ENCODE measurements around the gene PCNX2. TPM values are rescaled to one million over a fixed set of nuclear protein-coding genes. Genes with fewer than 3 reads are reported as not detected.
A peak's percentile ranks its signal among the peaks of the same experiment; 100 is the strongest.

The PCNX2 gene
- total RNA-seq, 2 donors from 2014 or later, result 64.1 to 70.1 TPM

DNA sequence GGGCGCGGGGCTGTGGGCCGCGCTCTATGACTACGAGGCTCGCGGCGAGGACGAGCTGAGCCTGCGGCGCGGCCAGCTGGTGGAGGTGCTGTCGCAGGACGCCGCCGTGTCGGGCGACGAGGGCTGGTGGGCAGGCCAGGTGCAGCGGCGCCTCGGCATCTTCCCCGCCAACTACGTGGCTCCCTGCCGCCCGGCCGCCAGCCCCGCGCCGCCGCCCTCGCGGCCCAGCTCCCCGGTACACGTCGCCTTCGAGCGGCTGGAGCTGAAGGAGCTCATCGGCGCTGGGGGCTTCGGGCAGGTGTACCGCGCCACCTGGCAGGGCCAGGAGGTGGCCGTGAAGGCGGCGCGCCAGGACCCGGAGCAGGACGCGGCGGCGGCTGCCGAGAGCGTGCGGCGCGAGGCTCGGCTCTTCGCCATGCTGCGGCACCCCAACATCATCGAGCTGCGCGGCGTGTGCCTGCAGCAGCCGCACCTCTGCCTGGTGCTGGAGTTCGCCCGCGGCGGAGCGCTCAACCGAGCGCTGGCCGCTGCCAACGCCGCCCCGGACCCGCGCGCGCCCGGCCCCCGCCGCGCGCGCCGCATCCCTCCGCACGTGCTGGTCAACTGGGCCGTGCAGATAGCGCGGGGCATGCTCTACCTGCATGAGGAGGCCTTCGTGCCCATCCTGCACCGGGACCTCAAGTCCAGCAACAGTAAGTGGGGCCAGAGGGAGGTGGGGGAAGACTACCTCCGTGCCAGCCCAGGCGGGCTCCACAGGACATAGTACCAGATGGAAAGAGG, 32.8 kb upstream of the PCNX2 start:
- peak; percentile 16 to 23 (median 19) for DNase-seq
- ATAC-seq, result peak; percentile 22
- no peaks in the 10 kb centered on the region for H3K36me3 Mint-ChIP-seq (ENCODE audit: low read depth)
- no peak overlapping the region for H3K27ac Mint-ChIP-seq
- H3K4me3 Mint-ChIP-seq, result peak overlapping the region; percentile 74
- H3K4me1 Mint-ChIP-seq, result peaks cover 8% of the 10 kb centered on the region
- no peaks in the 10 kb centered on the region for H3K27me3 Mint-ChIP-seq
- H3K9me3 ChIP-seq (ENCODE audit: control insufficient read depth, low read length, poor library complexity, severe bottlenecking), result no peaks in the 10 kb centered on the region

DNA sequence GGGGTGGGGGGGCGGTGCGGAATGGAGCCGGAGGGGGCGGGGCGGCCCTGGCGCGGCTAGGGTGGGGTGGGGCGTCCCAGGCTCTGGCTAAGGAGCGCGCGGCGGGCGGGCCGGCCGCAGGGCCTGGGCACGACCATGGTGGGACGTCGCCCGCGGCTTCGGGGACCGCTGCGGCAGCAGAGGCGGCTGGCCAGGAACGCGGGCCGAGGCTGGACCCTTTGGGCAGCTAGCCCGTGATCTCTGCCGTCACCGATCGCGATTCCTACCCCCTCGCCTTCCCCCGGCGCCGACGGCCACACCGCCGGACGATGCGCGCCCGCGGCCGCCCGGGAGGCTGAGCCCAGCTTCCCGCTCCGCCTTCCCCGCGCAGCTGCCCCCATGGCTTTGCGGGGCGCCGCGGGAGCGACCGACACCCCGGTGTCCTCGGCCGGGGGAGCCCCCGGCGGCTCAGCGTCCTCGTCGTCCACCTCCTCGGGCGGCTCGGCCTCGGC, 32.2 kb upstream of the PCNX2 start, which contains the start of gene MAP3K21:
Gene MAP3K21, plus strand, starts transcription at position 74 of the 491 bp plus-strand sequence. Its CDS starts 305 bp downstream, at position 379.
- DNase-seq (no peak), ATAC-seq (no peak)
- Mint-ChIP-seq H3K36me3 (ENCODE audit: low read depth) (peaks cover 2% of the 10 kb centered on the region), H3K27me3 (no peaks in the 10 kb centered on the region), H3K27ac (no peak within 1 kb of the TSS), H3K4me3 (peak within 1 kb of the TSS; percentile 90), H3K4me1 (peaks cover 8% of the 10 kb centered on the region)
- H3K9me3 ChIP-seq (ENCODE audit: control insufficient read depth, low read length, poor library complexity, severe bottlenecking), result no peaks in the 10 kb centered on the region

DNA sequence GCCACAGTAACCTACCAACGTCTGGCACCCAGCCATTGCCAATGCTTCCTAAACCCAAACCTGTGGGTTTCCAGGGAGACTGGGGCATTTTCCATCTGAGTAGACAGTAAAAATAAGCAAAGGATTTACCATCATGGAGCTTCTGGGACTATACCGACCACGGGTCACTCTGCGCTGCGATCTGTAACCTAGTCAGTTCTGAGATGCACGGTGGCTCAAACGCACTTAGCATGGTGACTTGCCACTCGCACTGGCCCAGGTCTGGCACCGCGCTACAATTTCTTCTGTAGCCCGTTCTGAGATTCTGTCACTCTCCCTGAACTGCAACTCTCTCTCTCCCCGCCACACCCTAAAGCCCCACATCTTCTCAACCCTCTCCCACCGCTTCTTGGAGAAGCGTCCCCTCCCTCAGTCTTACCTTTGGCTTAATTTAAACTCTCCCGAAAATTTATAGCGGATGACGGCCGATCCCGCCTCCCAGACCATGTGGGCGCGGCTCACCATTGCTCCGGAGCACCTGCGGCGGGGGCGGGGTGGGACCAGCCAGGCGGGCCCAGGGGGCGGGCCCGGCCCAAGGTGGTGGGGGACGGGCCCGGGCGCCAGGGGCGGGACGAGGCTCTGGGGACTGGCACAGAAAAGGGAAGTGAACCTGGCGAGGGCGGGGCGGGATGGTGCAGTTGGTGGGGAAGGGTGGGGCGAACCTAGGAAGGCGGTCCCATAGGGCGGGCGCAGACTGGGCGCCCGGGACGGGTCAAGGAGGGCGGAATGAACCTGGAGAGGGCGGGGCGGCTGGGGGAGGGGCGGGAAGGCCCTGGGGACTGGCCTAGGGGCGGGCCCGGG, 31.5 kb upstream of the PCNX2 start:
- no peak overlapping the region for H3K27ac Mint-ChIP-seq
- peak overlapping the region; percentile 90 for H3K4me3 Mint-ChIP-seq
- H3K4me1 Mint-ChIP-seq, result peaks cover 8% of the 10 kb centered on the region
- peaks cover 2% of the 10 kb centered on the region for H3K36me3 Mint-ChIP-seq (ENCODE audit: low read depth)
- DNase-seq (peak; percentile 79 to 87 (median 86)), ATAC-seq (peak; percentile 91)
- peaks cover 5% of the 10 kb centered on the region for H3K27me3 Mint-ChIP-seq
- no peaks in the 10 kb centered on the region for H3K9me3 ChIP-seq (ENCODE audit: control insufficient read depth, low read length, poor library complexity, severe bottlenecking)

DNA sequence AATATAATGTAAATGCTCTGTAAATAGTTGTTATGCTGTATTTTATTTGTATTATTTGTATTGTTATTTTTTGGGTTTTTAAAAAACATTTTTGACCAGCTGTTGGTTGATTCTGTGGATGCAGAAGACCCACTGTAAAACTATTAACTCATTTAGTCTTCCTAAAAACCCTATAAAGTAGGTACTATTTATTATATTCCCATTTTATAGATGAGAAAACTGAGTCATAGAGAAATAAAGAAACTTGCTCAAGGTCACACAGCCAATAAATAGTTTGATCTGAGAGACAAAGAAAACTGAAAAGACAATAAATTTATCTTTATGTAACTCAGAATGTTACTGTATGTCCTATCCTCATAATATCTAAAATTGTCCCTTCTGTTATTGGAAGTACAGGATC, 30.8 kb upstream of the PCNX2 start:
- peaks cover 2% of the 10 kb centered on the region for H3K36me3 Mint-ChIP-seq (ENCODE audit: low read depth)
- H3K4me3 Mint-ChIP-seq, result no peak overlapping the region
- no peak overlapping the region for H3K27ac Mint-ChIP-seq
- DNase-seq (no peak), ATAC-seq (no peak)
- peaks cover 8% of the 10 kb centered on the region for H3K27me3 Mint-ChIP-seq
- H3K9me3 ChIP-seq (ENCODE audit: control insufficient read depth, low read length, poor library complexity, severe bottlenecking), result no peaks in the 10 kb centered on the region
- peaks cover 8% of the 10 kb centered on the region for H3K4me1 Mint-ChIP-seq

DNA sequence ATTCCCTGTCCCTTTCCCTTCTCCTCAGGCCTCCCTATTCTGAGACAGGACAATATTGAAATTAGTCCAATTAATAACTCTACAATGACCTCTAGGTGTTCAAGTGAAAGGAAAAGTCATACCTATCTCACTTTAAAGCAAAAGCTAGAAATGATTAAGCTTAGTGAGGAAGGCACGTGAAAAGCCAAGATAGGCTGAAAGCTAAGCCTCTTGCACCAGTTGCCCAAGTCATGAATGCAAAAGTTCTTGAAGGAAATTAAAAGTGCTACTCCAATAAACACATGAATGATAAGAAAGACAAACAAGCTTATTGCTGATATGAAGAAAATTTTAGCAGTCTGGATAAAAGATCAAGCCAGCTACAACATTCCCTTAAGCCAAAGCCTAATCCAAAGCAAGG, 28.2 kb upstream of the PCNX2 start:
- peaks cover 12% of the 10 kb centered on the region for H3K27me3 Mint-ChIP-seq
- DNase-seq, result no peak

DNA sequence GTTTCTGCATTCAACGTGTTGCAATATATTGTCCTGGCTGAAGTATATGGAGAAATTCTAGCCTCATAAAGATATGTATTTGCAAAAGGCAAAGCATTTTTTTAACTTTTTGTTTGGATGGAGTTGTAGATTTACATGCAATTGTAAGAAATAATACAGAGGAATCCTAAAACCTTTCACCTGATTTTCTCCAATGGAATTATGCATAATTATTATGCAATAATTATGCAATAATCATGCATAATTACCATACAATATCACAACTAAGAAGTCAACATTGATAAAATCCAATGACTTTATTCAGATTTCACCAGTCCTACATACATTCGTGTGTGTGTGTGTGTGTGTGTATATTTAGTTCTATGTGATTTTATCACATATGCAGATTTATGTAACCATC, 24.5 kb upstream of the PCNX2 start:
- Mint-ChIP-seq H3K4me3 (no peak overlapping the region), H3K27me3 (peaks cover 15% of the 10 kb centered on the region), H3K27ac (no peak overlapping the region), H3K36me3 (ENCODE audit: low read depth) (peaks cover 2% of the 10 kb centered on the region), H3K4me1 (peaks cover 2% of the 10 kb centered on the region)
- ATAC-seq, result no peak
- no peaks in the 10 kb centered on the region for H3K9me3 ChIP-seq (ENCODE audit: control insufficient read depth, low read length, poor library complexity, severe bottlenecking)
- no peak for DNase-seq

More for the DNA sequence above, 28.2 kb upstream of the PCNX2 start:
- peaks cover 2% of the 10 kb centered on the region for H3K36me3 Mint-ChIP-seq (ENCODE audit: low read depth)
- no peak overlapping the region for H3K27ac Mint-ChIP-seq
- H3K9me3 ChIP-seq (ENCODE audit: control insufficient read depth, low read length, poor library complexity, severe bottlenecking), result no peaks in the 10 kb centered on the region
- ATAC-seq, result no peak
- H3K4me3 Mint-ChIP-seq, result no peak overlapping the region
- H3K4me1 Mint-ChIP-seq, result peaks cover 8% of the 10 kb centered on the region

DNA sequence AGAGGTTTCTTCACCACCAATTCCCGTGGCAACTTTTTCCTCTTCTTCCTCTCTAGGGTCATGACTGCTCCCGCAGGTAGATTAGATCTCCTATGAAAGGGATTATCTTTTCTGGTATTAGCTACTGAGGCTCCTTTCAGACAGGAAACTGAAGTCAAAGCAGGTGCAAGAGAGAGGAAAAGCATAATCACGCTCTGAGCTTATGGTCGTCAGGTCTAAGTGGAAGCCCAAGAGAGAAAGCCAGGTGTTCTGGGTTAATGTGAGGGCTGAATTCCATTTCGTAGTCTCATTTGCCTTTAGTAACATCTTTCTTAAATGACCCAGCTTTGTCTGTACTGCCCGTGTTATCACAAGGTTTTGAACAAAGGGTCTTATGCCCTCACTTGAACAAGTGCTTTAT, 23.7 kb upstream of the PCNX2 start:
- H3K4me1 Mint-ChIP-seq, result peaks cover 2% of the 10 kb centered on the region
- H3K9me3 ChIP-seq (ENCODE audit: control insufficient read depth, low read length, poor library complexity, severe bottlenecking), result no peaks in the 10 kb centered on the region
- no peak overlapping the region for H3K27ac Mint-ChIP-seq
- no peak for ATAC-seq
- no peak for DNase-seq
- no peak overlapping the region for H3K4me3 Mint-ChIP-seq
- H3K36me3 Mint-ChIP-seq (ENCODE audit: low read depth), result peaks cover 2% of the 10 kb centered on the region
- H3K27me3 Mint-ChIP-seq, result peaks cover 19% of the 10 kb centered on the region

DNA sequence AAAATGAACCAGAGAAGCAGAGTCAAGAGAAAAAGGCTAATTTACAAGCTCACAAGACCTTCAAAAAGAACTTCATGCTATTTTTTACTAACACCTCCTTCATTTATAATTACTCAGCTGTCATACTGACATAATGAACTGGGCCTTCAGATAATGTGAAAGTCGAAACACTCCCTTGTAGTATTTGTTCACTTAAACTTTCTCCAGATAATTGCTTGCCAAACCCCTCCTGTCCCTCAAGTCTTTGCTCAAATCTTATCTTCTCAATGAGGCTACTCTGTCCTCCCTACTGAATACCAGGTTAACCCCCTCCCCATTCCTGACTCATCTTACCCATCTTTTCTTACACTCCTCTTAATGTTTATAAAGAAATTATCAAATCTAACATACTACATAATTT, 20.9 kb upstream of the PCNX2 start:
- H3K36me3 Mint-ChIP-seq (ENCODE audit: low read depth), result peaks cover 3% of the 10 kb centered on the region
- DNase-seq (no peak), ATAC-seq (no peak)
- H3K9me3 ChIP-seq (ENCODE audit: control insufficient read depth, low read length, poor library complexity, severe bottlenecking), result no peaks in the 10 kb centered on the region
- H3K27me3 Mint-ChIP-seq, result peaks cover 22% of the 10 kb centered on the region
- no peak overlapping the region for H3K27ac Mint-ChIP-seq
- H3K4me3 Mint-ChIP-seq, result no peak overlapping the region
- peaks cover 3% of the 10 kb centered on the region for H3K4me1 Mint-ChIP-seq

DNA sequence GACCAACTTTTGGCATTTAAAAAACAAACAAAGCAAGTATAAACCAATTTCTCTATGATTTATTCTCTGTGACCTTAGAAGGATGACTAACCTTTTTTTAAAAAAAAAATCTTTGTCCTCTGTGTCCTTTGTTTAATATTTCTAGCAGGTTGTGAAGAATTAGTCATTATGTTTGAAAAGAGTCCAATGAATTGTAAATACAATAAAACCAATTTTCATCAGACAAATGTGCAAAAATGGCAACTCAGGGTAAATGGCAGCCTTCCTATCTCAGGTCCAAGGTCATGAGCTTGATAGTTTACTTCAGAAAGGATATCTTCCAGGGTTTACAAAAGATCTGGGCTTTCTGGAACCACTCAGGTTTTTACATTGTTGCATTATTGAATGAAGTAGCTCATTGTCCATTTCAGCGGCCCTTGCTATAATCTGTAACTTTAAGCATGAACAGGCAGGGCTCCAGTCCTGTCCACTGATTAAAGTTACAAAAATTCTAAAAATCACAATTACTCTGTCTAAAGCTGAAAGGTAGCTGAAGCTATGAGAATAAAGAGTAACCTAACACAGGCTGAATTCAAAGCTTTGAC, 20.3 kb upstream of the PCNX2 start:
- DNase-seq, result no peak
- peaks cover 3% of the 10 kb centered on the region for H3K36me3 Mint-ChIP-seq (ENCODE audit: low read depth)
- peaks cover 3% of the 10 kb centered on the region for H3K4me1 Mint-ChIP-seq
- H3K4me3 Mint-ChIP-seq, result no peak overlapping the region
- peaks cover 27% of the 10 kb centered on the region for H3K27me3 Mint-ChIP-seq
- no peaks in the 10 kb centered on the region for H3K9me3 ChIP-seq (ENCODE audit: control insufficient read depth, low read length, poor library complexity, severe bottlenecking)
- H3K27ac Mint-ChIP-seq, result no peak overlapping the region
- no peak for ATAC-seq

DNA sequence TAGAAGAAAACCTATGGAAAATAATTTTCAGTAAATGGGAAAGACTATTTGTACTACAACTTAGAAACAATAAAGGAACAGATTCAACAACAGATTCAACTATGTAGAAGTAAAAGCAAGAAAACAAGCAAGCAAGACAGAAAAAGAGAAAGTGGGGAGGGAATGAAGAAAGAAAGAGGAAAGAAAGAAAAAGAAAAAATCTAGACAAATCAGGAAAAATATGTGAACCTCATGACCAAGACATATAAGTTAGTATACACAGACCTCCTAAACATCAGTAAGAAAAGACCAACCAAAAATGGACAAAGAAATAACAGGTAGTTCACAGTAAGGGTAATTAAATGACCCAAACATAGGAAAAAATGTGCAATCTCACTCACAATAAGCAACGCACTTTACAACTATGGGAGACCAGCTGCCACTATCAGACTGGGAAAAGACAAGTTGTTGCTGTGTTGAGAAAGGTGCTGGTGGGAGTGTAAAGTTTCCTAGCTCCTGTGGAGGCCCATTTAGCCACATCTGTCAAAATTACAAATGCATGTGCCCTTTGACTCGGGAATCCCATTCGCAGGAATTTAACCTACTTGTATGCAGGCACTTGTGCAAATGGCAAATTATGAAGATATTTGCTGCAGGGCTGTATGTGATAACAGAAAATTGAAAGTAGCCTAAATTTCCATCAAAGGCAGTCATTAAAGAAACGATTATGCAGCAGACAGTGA, 18.1 kb upstream of the PCNX2 start:
- H3K27me3 Mint-ChIP-seq, result peaks cover 29% of the 10 kb centered on the region
- H3K27ac Mint-ChIP-seq, result peak overlapping the region; percentile 21
- ATAC-seq (no peak), DNase-seq (no peak)
- no peaks in the 10 kb centered on the region for H3K9me3 ChIP-seq (ENCODE audit: control insufficient read depth, low read length, poor library complexity, severe bottlenecking)
- peaks cover 3% of the 10 kb centered on the region for H3K4me1 Mint-ChIP-seq
- no peak overlapping the region for H3K4me3 Mint-ChIP-seq
- H3K36me3 Mint-ChIP-seq (ENCODE audit: low read depth), result peaks cover 3% of the 10 kb centered on the region

DNA sequence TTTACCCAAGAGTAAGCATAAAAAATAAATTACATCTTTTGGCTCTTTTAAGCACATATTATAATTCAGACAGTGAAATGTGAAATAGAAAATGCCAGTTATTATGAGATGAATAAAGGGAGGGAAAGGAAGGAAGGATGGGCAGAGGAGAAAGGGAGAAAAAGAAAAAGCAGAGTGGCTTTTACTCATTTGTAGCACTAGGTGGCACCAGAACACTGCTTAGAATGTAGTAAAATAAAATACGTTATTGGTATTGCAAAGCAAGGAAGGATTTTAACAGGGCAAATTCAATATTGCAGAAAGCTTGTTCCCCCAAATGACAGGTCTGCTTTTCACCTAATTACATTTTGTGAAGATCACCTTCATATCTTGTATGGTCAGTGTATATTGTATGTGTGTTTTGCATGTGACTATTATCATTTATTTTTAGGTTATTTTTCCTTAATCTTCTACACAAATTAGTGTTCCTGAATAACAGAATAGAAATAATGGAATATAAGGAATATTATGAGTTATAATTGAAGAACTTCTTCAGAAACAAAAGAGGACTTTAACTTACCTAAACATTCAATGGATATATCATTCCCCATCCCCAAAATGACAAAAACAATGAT, 9.1 kb upstream of the PCNX2 start:
- DNase-seq (no peak), ATAC-seq (no peak)
- no peaks in the 10 kb centered on the region for H3K9me3 ChIP-seq (ENCODE audit: control insufficient read depth, low read length, poor library complexity, severe bottlenecking)
- Mint-ChIP-seq H3K27ac (no peak overlapping the region), H3K4me1 (no peaks in the 10 kb centered on the region), H3K27me3 (peaks cover 20% of the 10 kb centered on the region), H3K4me3 (no peak overlapping the region), H3K36me3 (ENCODE audit: low read depth) (no peaks in the 10 kb centered on the region)

DNA sequence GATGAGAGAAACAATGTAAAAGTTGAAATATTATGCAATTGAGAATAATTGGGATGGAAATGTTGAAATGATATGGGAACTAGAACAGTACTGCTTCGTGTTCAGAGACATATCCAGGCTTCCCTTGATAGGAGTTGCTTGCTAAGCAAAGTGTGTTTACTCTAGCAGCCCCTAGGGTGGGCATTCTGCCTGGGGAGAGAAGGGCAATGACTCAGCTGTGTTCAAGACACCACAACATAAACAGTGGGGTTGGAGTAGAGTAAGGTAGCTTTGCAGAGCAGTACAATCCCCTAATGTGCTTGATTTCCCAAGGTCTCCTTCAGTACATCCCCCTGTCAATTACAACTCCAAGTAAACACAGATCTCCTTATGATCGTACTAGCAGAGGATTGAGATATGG, 4.8 kb upstream of the PCNX2 start:
- DNase-seq (no peak), ATAC-seq (no peak)
- no peaks in the 10 kb centered on the region for H3K9me3 ChIP-seq (ENCODE audit: control insufficient read depth, low read length, poor library complexity, severe bottlenecking)
- H3K4me3 Mint-ChIP-seq, result no peak overlapping the region
- no peaks in the 10 kb centered on the region for H3K36me3 Mint-ChIP-seq (ENCODE audit: low read depth)
- peaks cover 7% of the 10 kb centered on the region for H3K4me1 Mint-ChIP-seq
- no peak overlapping the region for H3K27ac Mint-ChIP-seq
- peaks cover 8% of the 10 kb centered on the region for H3K27me3 Mint-ChIP-seq

Measured in T-helper 17 cell (primary cell).